ENCODE measurements around the gene EIF2AK3. TPM values are rescaled to one million over a fixed set of nuclear protein-coding genes. Genes with fewer than 3 reads are reported as not detected.

The EIF2AK3 gene
- total and polyA plus RNA-seq, 2 donors from 2014 or later = 5.7 to 20.8 TPM

DNA sequence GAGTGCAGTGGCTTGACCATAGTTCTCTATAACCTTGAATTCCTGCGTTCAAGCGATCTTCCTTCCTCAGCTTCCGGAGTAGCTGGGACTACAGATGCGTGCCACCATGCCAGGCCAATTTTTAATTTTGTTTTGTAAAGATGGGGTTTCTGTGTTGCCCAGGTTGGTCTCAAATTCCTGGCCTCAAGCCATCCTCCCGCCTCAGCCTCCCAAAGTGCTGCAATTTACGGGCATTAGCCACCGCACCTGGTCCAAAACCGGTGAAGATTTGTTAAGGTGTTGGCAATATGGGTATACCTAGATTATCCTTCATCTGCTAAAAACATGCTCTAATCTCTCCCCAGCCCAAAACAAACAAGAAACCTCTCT lies 1.3 kb upstream of the EIF2AK3 start:
- no peaks in the 10 kb centered on the region for H3K27me3 ChIP-seq (ENCODE audit: control insufficient read depth, insufficient read depth, low read length)
- intact Hi-C loops (cut with DNase I) = no loop called here
- peak overlapping the region; percentile 19 to 99 (median 88) for H3K9ac ChIP-seq (ENCODE audit: low read length in 3 of 3)
- no peaks in the 10 kb centered on the region for H3K36me3 ChIP-seq (ENCODE audit: control insufficient read depth in 2 of 3, insufficient read depth in 3 of 3, low read length in 3 of 3)
- peak overlapping the region; percentile 83 to 100 (median 84) for H3K4me3 ChIP-seq (ENCODE audit: low read length in 3 of 3)
- H3K27ac ChIP-seq (ENCODE audit: low read depth in 2 of 2, low read length in 2 of 2) = peak overlapping the region; percentile 98 to 99
- peaks cover 0 to 6% (median 4%) of the 10 kb centered on the region in 3 donors for H3K4me1 ChIP-seq (ENCODE audit: control insufficient read depth in 2 of 3, insufficient read depth in 2 of 3, low read depth in 1 of 3, low read length in 3 of 3)
- TF ChIP-seq, protein P1, sequence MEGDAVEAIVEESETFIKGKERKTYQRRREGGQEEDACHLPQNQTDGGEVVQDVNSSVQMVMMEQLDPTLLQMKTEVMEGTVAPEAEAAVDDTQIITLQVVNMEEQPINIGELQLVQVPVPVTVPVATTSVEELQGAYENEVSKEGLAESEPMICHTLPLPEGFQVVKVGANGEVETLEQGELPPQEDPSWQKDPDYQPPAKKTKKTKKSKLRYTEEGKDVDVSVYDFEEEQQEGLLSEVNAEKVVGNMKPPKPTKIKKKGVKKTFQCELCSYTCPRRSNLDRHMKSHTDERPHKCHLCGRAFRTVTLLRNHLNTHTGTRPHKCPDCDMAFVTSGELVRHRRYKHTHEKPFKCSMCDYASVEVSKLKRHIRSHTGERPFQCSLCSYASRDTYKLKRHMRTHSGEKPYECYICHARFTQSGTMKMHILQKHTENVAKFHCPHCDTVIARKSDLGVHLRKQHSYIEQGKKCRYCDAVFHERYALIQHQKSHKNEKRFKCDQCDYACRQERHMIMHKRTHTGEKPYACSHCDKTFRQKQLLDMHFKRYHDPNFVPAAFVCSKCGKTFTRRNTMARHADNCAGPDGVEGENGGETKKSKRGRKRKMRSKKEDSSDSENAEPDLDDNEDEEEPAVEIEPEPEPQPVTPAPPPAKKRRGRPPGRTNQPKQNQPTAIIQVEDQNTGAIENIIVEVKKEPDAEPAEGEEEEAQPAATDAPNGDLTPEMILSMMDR (IDR thresholded peaks at IDR 0.05; ENCODE audit: borderline replicate concordance, extremely low read depth, insufficient read depth) = no peak
- DNase-seq (peak in 2 of 5 donors; percentile 2 to 56), FAIRE-seq (no peak)
- no peaks in the 10 kb centered on the region for H3K9me3 ChIP-seq (ENCODE audit: control insufficient read depth in 2 of 3, insufficient read depth in 1 of 3, low read length in 3 of 3)

- FAIRE-seq (peak; percentile 62), DNase-seq (peak; percentile 94 to 98 (median 97))
- Histone ChIP-seq H3K4me3 (ENCODE audit: low read length in 3 of 3) (peak overlapping the region; percentile 83 to 100 (median 84)), H3K9ac (ENCODE audit: low read length in 3 of 3) (peak overlapping the region; percentile 88 to 99 (median 88)), H3K36me3 (ENCODE audit: control insufficient read depth in 2 of 3, insufficient read depth in 3 of 3, low read length in 3 of 3) (no peaks in the 10 kb centered on the region), H3K27ac (ENCODE audit: low read depth in 2 of 2, low read length in 2 of 2) (peak overlapping the region; percentile 98 to 99), H3K9me3 (ENCODE audit: control insufficient read depth in 2 of 3, insufficient read depth in 1 of 3, low read length in 3 of 3) (no peaks in the 10 kb centered on the region), H3K4me1 (ENCODE audit: control insufficient read depth in 2 of 3, insufficient read depth in 2 of 3, low read depth in 1 of 3, low read length in 3 of 3) (peaks cover 0 to 6% (median 4%) of the 10 kb centered on the region in 3 donors), H3K27me3 (ENCODE audit: control insufficient read depth, insufficient read depth, low read length) (no peaks in the 10 kb centered on the region)
- intact Hi-C loops (cut with DNase I) = no loop called here
- TF ChIP-seq, protein P1 (IDR thresholded peaks at IDR 0.05; ENCODE audit: borderline replicate concordance, extremely low read depth, insufficient read depth) = no peak
Measured at GRCh38 chr2:88627856-88628570, 749 bp upstream of the EIF2AK3 start.

DNA sequence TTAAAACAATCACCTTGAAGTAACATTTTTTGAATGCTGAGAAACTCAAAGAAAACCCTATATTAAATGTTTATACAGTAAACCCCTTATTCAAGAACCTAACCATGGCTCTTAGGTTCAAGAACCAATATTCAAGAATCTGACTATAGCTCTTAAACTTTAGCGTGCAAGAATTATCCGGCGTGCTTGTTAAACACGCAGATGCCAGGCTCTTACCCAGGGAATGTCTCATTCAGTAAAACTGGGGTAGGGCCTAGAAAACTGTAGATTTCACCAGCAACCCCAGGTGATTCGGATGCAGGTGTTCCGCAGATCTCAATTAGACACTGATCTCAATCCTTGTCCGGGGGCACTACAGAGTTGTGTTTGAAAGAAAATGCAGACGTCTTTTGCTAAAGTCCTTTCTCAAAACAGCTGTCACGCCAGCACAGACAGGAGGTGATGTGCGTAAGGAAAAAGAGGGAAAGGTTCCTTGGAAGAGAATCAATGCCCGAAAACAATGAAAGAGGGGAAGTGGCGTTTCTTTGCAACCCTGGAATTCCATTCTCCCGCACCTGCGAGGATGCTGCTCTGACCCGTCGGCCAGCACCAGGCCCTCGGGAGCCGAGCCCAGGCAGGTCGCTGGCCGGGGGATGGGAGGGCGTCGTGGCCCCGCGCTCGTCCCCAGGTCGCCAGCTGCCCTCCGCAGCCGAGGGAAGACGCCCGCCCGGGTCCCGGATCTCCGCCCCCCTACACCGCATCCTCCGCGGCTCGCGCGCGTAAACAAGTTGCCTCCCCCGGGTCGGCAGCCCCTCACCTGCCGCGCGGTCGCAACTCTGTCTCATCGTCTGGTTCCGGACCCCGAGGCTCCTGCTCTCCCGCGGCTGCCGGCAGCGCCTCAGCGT lies 851 bp downstream of the EIF2AK3 start:
- FAIRE-seq = no peak
- peak; percentile 56 to 90 (median 73) for DNase-seq
- H3K4me3 ChIP-seq (ENCODE audit: low read length in 3 of 3) = peak overlapping the region; percentile 68 to 74 (median 72)
- H3K9ac ChIP-seq (ENCODE audit: low read length in 3 of 3) = peak overlapping the region; percentile 51 to 97 (median 74)
- peaks cover 0 to 6% (median 4%) of the 10 kb centered on the region in 3 donors for H3K4me1 ChIP-seq (ENCODE audit: control insufficient read depth in 2 of 3, insufficient read depth in 2 of 3, low read depth in 1 of 3, low read length in 3 of 3)
- intact Hi-C loops (cut with DNase I) = no loop called here
- TF ChIP-seq, protein P1 (IDR thresholded peaks at IDR 0.05; ENCODE audit: borderline replicate concordance, extremely low read depth, insufficient read depth) = no peak
- no peaks in the 10 kb centered on the region for H3K9me3 ChIP-seq (ENCODE audit: control insufficient read depth in 2 of 3, insufficient read depth in 1 of 3, low read length in 3 of 3)
- no peaks in the 10 kb centered on the region for H3K36me3 ChIP-seq (ENCODE audit: control insufficient read depth in 2 of 3, insufficient read depth in 3 of 3, low read length in 3 of 3)
- H3K27me3 ChIP-seq (ENCODE audit: control insufficient read depth, insufficient read depth, low read length) = no peaks in the 10 kb centered on the region
- peak overlapping the region; percentile 97 to 99 for H3K27ac ChIP-seq (ENCODE audit: low read depth in 2 of 2, low read length in 2 of 2)
